ENCODE measurements around the gene PLSCR4.

Gene PLSCR4

DNA sequence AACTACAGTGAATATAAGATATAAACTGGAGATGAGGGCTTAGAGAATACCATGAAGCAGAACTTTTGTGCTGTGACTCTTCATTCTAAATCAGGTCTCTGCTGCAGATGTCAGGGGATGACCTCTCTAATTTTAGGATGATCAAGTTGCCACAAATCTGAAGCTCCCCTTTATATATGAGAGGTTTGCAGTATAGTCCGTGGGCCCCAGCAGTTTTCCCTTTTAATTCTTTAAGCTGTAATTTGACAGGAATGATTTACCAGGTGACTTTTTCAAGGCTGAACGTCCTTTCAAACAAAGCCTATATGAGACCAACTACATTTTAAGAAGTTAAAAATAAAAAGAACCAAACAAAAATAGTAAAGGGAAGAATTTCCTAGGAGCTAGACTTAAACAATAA is 85.0 kb downstream of the PLSCR4 start:
- H3K9ac ChIP-seq (ENCODE audit: low read depth, low read length): no peak overlapping the region

DNA sequence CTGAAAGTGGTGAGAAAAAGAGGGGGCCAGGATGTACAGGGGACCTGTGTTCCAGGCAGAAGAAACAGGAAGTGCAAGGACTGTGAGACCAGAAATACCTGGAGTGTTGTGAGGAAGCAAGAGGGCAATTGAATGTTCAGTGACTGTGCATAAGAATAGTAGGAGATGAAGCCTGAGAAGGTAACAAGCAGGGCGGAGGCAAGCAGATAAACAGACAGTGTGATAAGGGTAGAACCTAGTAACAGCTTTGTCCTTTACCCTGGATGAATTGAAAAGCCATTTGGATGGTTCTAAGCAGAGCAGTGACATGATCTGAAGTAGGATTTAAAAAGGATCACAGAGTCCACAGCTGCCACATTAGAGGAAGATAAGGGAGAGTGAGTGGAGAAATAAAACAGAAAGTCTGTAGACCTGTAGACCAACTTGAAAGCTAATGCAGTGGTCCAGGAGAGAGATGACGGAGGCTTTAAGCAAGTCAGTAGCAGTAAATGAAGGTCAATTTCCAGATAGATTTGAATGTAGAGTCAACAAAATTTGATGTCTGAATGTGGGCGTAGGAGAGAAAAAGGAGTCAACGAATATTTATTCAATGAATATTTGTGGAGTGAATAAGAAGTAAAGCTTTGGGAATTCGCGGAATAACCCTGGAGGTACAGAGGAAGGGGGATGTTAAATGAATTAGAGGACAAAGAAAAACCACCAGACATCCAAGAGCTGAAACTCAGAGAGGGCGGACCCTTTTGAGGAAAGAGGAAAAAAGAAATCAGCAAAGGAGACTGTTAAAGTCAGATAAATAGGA is 85.7 kb downstream of the PLSCR4 start:
- Histone ChIP-seq H3K9ac (ENCODE audit: low read depth, low read length) (no peak overlapping the region), H3K4me1 (ENCODE audit: insufficient read depth, low read length) (peaks cover 4% of the 10 kb centered on the region; the same call in 1 of the 2 replicates), H3K36me3 (ENCODE audit: insufficient read depth, low read length) (no peaks in the 10 kb centered on the region), H3K9me3 (ENCODE audit: control insufficient read depth, insufficient read depth, low read length) (no peaks in the 10 kb centered on the region)

More for the DNA sequence above, 85.0 kb downstream of the PLSCR4 start:
- Histone ChIP-seq H3K9me3 (ENCODE audit: control insufficient read depth, insufficient read depth, low read length) (no peaks in the 10 kb centered on the region), H3K4me1 (ENCODE audit: insufficient read depth, low read length) (peaks cover 4% of the 10 kb centered on the region; the same call in 1 of the 2 replicates), H3K36me3 (ENCODE audit: insufficient read depth, low read length) (no peaks in the 10 kb centered on the region)

- H3K9me3 ChIP-seq (ENCODE audit: control insufficient read depth, insufficient read depth, low read length): no peaks in the 10 kb centered on the region
- no peaks in the 10 kb centered on the region for H3K36me3 ChIP-seq (ENCODE audit: insufficient read depth, low read length)
- no peak overlapping the region for H3K9ac ChIP-seq (ENCODE audit: low read depth, low read length)
- H3K4me1 ChIP-seq (ENCODE audit: insufficient read depth, low read length): peaks cover 4% of the 10 kb centered on the region; the same call in 1 of the 2 replicates
Measured at GRCh38 chr3:146164506-146164905, 86.4 kb downstream of the PLSCR4 start.

DNA sequence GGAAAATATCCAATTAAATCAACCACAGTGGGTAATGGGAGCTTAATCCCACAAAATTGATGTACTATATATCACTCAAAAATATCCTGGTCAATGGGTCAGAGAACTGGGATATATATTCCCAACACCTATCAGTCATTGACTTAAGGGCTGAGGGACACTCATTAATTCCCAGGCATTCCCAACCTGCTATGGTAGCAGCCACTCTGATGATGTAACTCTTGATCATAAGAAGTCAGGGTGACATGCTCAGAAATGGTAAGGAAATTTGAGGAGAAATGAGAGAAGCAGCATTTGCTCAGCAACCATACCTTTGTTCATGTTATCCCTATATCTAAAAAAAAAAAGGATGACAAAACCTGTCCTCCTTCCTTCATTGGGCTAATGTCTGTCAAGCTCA is 86.8 kb downstream of the PLSCR4 start:
- H3K9ac ChIP-seq (ENCODE audit: low read depth, low read length): no peak overlapping the region
- H3K9me3 ChIP-seq (ENCODE audit: control insufficient read depth, insufficient read depth, low read length): no peaks in the 10 kb centered on the region
- H3K4me1 ChIP-seq (ENCODE audit: insufficient read depth, low read length): peaks cover 5% of the 10 kb centered on the region; the same call in 1 of the 2 replicates
- H3K36me3 ChIP-seq (ENCODE audit: insufficient read depth, low read length): no peaks in the 10 kb centered on the region

DNA sequence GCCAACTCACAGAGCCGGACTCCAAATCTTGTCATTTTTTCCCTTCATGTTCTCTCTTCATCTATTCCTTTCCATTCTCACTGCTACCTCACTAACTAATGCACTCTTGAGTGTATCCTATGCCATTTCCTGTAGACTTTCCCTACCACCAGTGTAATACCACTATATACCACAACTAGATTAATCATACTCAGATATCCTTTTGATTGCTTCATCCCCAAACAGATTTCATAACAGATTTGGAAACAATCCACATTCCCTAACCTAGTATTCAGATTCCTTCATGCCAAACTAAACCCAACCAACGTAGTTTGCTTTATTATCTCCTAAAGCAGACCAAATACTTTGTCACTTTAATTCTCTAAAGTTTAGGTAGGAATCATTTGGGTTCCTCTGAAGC is 87.3 kb downstream of the PLSCR4 start:
- H3K9me3 ChIP-seq (ENCODE audit: control insufficient read depth, insufficient read depth, low read length): no peaks in the 10 kb centered on the region
- no peak overlapping the region for H3K9ac ChIP-seq (ENCODE audit: low read depth, low read length)
- H3K36me3 ChIP-seq (ENCODE audit: insufficient read depth, low read length): no peaks in the 10 kb centered on the region
- peaks cover 8% of the 10 kb centered on the region; the same call in 1 of the 2 replicates for H3K4me1 ChIP-seq (ENCODE audit: insufficient read depth, low read length)

- Histone ChIP-seq H3K36me3 (ENCODE audit: insufficient read depth, low read length) (no peaks in the 10 kb centered on the region), H3K4me1 (ENCODE audit: insufficient read depth, low read length) (peaks cover 8% of the 10 kb centered on the region; the same call in 1 of the 2 replicates), H3K9ac (ENCODE audit: low read depth, low read length) (no peak overlapping the region), H3K9me3 (ENCODE audit: control insufficient read depth, insufficient read depth, low read length) (no peaks in the 10 kb centered on the region)
Measured at GRCh38 chr3:146162561-146162960, 88.3 kb downstream of the PLSCR4 start.

DNA sequence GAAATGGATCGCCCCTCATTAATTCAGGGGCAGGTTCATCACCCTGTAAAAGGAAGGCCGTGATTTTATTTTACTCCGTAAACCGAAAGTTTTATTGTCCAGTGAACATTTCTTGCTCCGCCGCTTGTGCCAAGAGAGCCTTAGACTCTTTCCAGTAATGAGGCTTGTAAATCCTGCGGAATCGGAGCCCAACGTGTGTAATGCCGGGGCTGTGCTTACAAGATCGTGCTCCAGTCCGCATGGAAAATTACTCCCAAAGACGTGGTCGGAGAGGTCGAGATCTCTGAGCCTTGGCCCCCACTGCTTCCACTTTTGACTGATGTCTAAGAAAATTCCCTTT is 89.3 kb downstream of the PLSCR4 start:
- Histone ChIP-seq H3K9ac (ENCODE audit: low read depth, low read length) (peak overlapping the region; percentile 73), H3K4me1 (ENCODE audit: insufficient read depth, low read length) (peaks cover 12% of the 10 kb centered on the region; the same call in 1 of the 2 replicates), H3K9me3 (ENCODE audit: control insufficient read depth, insufficient read depth, low read length) (no peaks in the 10 kb centered on the region), H3K36me3 (ENCODE audit: insufficient read depth, low read length) (no peaks in the 10 kb centered on the region)

GRCh38 chr3:146160964-146161662 is 89.8 kb downstream of the PLSCR4 start, which contains the start of gene PLOD2:
Gene PLOD2 (minus strand): TSS chr3:146161184. CDS start chr3:146160989, 195 bp downstream.
- Histone ChIP-seq H3K9ac (ENCODE audit: low read depth, low read length) (peak within 1 kb of the TSS; percentile 73), H3K9me3 (ENCODE audit: control insufficient read depth, insufficient read depth, low read length) (no peaks in the 10 kb centered on the region), H3K4me1 (ENCODE audit: insufficient read depth, low read length) (peaks cover 14% of the 10 kb centered on the region; the same call in 1 of the 2 replicates), H3K36me3 (ENCODE audit: insufficient read depth, low read length) (no peaks in the 10 kb centered on the region)

DNA sequence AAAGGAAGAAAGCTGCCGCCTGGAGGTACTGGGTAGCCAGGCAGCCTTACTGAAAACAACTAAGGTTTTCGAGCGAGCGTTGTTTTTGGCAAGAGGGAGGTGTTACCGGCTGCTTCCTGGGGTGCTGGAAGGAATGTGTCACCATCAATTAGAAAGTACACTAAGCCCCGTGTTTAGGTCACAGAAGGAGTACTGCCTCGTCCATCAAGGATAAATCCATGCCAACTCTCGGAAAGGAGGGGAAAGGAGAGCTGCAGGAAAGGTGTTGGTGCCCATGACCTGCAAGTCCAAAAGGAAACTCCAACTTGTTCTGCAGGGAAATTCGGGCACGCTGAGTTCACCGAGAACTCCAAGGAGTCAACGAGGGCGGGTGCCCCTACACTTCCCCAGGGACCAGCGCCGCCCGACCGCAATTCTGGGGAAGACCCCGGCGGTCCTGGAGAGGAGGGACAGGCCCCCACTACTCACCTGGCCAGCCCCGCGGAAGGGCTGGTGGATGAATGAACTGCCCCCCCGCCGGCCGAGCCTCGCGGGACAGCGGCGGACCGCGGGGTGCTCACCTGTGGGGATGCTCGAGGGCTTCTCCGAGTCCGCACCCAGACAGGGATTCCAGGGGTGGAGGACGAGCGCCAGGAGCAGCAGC is 90.5 kb downstream of the PLSCR4 start:
- no peaks in the 10 kb centered on the region for H3K36me3 ChIP-seq (ENCODE audit: insufficient read depth, low read length)
- peaks cover 14% of the 10 kb centered on the region; the same call in 1 of the 2 replicates for H3K4me1 ChIP-seq (ENCODE audit: insufficient read depth, low read length)
- no peaks in the 10 kb centered on the region for H3K9me3 ChIP-seq (ENCODE audit: control insufficient read depth, insufficient read depth, low read length)
- peak overlapping the region; percentile 73 for H3K9ac ChIP-seq (ENCODE audit: low read depth, low read length)

GRCh38 chr3:146159616-146160320 is 91.1 kb downstream of the PLSCR4 start:
- Histone ChIP-seq H3K9me3 (ENCODE audit: control insufficient read depth, insufficient read depth, low read length) (no peaks in the 10 kb centered on the region), H3K4me1 (ENCODE audit: insufficient read depth, low read length) (peaks cover 14% of the 10 kb centered on the region; the same call in 1 of the 2 replicates), H3K9ac (ENCODE audit: low read depth, low read length) (peak overlapping the region; percentile 73), H3K36me3 (ENCODE audit: insufficient read depth, low read length) (no peaks in the 10 kb centered on the region)

DNA sequence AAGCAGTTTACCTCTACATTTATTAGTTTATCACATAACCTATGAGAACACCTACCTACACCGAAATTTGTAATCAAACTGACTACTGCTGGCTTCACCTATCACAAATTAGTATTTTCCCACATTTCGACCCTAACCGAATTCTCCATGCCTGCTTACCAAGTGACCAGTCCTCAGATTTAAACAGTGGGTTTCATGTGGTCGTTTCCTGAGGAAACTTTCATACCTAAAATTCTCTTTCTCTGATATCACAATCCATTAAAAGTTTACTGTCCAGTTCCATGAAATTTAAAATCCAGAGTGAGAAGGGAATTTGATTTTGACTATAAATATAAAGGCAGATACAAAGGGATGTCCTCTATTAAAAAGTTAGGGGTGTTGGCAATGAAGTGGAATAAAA is 91.9 kb downstream of the PLSCR4 start:
- Histone ChIP-seq H3K9ac (ENCODE audit: low read depth, low read length) (no peak overlapping the region), H3K36me3 (ENCODE audit: insufficient read depth, low read length) (no peaks in the 10 kb centered on the region), H3K4me1 (ENCODE audit: insufficient read depth, low read length) (peaks cover 16% of the 10 kb centered on the region; the same call in 1 of the 2 replicates), H3K9me3 (ENCODE audit: control insufficient read depth, insufficient read depth, low read length) (no peaks in the 10 kb centered on the region)

DNA sequence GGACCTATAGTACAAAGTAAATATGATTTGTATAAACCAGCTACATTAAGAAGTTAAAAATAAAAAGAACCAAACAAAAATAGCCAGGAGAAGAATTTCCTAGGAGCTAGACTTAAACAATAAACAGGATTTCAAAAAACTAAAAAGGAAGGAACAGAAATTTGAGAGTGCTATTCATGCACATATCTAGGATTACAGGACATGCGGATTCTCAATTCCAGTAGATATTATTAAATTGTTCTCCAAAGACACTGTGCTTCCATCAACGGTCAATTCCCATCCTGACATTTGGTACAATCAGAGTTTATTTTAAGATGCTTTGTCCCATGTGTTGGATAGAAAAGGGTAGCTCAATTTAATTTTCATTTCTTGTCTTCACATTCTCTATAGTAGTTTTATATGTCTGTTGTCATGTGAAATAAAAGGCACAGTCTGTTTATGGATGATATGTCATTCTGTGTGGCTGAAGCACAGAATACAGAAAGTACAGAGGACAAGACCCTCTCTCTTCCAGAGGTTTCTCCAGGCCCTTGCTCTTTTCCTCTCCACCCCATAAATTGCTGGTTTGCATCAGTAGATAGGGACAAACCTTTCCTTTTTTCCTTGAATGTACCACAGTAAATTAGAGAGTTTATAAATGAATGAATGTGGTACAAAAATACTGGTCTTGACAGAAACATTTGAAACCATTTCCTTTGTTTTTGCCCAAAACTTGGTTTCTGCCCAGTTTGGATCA is 93.4 kb downstream of the PLSCR4 start:
- no peaks in the 10 kb centered on the region for H3K9me3 ChIP-seq (ENCODE audit: control insufficient read depth, insufficient read depth, low read length)
- H3K4me1 ChIP-seq (ENCODE audit: insufficient read depth, low read length): peaks cover 24% of the 10 kb centered on the region
- no peaks in the 10 kb centered on the region for H3K36me3 ChIP-seq (ENCODE audit: insufficient read depth, low read length)
- no peak overlapping the region for H3K9ac ChIP-seq (ENCODE audit: low read depth, low read length)

DNA sequence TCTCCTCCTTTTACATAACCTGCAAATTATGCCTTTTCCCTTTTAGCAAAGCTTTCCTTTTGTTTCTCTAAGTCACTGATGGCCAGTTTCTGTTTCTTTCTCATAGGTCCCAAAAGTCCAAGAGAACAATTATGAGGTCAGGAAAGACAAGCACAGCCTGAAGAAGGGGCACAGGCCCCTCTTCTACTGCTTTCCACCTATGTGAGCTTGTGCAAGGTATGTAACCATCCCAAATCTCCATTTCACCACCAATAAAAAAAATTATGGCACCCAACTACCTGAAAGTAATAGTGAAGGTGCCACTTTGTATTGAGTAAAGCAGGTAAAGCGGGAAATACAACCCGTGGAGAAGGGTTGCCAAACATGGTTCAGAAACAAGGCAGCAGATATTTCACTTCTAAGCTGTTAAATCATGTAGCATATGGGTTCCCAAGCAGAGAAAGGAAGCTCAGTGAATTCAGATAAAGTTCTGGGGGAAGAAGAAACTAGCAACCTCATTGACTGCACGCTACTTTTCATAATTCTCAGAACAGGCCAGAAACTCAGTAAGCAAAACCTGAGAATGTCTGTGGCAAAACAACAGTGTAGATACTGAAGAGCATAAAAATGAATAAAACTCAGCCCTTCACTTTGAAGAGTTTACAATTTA is 94.1 kb downstream of the PLSCR4 start:
- Histone ChIP-seq H3K9me3 (ENCODE audit: control insufficient read depth, insufficient read depth, low read length) (no peaks in the 10 kb centered on the region), H3K4me1 (ENCODE audit: insufficient read depth, low read length) (peaks cover 20% of the 10 kb centered on the region), H3K9ac (ENCODE audit: low read depth, low read length) (no peak overlapping the region), H3K36me3 (ENCODE audit: insufficient read depth, low read length) (no peaks in the 10 kb centered on the region)
